ENCODE data around the gene FBXW11.

FBXW11 gene

GRCh38 chr5:171911152-171911551 lies 95.3 kb downstream of the FBXW11 start:
- H3K4me3 ChIP-seq (replicated peaks; ENCODE audit: low read depth, low read length): no peak overlapping the region
- TF ChIP-seq, protein P1, sequence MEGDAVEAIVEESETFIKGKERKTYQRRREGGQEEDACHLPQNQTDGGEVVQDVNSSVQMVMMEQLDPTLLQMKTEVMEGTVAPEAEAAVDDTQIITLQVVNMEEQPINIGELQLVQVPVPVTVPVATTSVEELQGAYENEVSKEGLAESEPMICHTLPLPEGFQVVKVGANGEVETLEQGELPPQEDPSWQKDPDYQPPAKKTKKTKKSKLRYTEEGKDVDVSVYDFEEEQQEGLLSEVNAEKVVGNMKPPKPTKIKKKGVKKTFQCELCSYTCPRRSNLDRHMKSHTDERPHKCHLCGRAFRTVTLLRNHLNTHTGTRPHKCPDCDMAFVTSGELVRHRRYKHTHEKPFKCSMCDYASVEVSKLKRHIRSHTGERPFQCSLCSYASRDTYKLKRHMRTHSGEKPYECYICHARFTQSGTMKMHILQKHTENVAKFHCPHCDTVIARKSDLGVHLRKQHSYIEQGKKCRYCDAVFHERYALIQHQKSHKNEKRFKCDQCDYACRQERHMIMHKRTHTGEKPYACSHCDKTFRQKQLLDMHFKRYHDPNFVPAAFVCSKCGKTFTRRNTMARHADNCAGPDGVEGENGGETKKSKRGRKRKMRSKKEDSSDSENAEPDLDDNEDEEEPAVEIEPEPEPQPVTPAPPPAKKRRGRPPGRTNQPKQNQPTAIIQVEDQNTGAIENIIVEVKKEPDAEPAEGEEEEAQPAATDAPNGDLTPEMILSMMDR (IDR thresholded peaks at IDR 0.05; ENCODE audit: insufficient read depth, low read length, poor library complexity, severe bottlenecking): no peak
- DNase-seq (ENCODE audit: extremely low read depth, insufficient read length): no peak
- H3K27me3 ChIP-seq (replicated peaks; ENCODE audit: control insufficient read depth, insufficient read depth, low read length): no peaks in the 10 kb centered on the region
- H3K36me3 ChIP-seq (ENCODE audit: control insufficient read depth, insufficient read depth, low read length): no peaks in the 10 kb centered on the region; the same call in 1 of the 2 replicates

- TF ChIP-seq, protein P1 (IDR thresholded peaks at IDR 0.05; ENCODE audit: insufficient read depth, low read length, poor library complexity, severe bottlenecking): no peak
- Histone ChIP-seq H3K4me3 (replicated peaks; ENCODE audit: low read depth, low read length) (no peak overlapping the region), H3K27me3 (replicated peaks; ENCODE audit: control insufficient read depth, insufficient read depth, low read length) (no peaks in the 10 kb centered on the region), H3K36me3 (ENCODE audit: control insufficient read depth, insufficient read depth, low read length) (peaks cover 1% of the 10 kb centered on the region)
- no peak for DNase-seq (ENCODE audit: extremely low read depth, insufficient read length)
Observed at GRCh38 chr5:171908638-171909037, 97.8 kb downstream of the FBXW11 start.

DNA sequence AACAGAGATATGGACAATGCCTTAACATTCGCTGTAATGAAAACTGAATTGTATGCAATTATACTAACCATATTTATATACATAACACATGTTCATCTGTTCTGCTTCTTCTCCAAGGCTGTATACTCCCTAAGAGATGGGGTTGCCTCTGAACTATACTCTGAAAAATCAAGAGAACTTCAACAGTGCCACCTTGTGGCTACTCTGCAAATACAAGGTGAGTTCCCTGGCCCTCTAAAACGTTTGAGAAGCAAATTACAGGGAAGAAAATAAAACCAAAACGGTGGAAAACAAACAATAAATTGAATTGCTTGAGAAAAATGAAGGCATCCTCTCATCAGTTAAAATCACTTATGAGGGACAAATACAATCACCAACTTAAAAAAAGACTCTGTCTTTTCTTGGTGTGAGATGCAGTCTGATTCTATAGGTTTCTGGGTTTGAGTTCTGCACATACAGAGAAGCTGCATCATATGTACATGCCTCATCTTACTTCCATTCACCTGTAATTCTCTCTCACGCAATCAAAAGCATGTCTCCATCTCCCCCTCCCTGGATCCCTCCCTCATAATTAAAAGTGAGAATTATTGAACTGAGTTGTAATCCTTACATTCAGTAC lies 98.6 kb downstream of the FBXW11 start:
- H3K4me3 ChIP-seq (replicated peaks; ENCODE audit: low read depth, low read length): no peak overlapping the region
- DNase-seq (ENCODE audit: extremely low read depth, insufficient read length): no peak
- H3K36me3 ChIP-seq (ENCODE audit: control insufficient read depth, insufficient read depth, low read length): peaks cover 1% of the 10 kb centered on the region
- H3K27me3 ChIP-seq (replicated peaks; ENCODE audit: control insufficient read depth, insufficient read depth, low read length): no peaks in the 10 kb centered on the region
- TF ChIP-seq, protein P1 (IDR thresholded peaks at IDR 0.05; ENCODE audit: insufficient read depth, low read length, poor library complexity, severe bottlenecking): peak; percentile 73

DNA sequence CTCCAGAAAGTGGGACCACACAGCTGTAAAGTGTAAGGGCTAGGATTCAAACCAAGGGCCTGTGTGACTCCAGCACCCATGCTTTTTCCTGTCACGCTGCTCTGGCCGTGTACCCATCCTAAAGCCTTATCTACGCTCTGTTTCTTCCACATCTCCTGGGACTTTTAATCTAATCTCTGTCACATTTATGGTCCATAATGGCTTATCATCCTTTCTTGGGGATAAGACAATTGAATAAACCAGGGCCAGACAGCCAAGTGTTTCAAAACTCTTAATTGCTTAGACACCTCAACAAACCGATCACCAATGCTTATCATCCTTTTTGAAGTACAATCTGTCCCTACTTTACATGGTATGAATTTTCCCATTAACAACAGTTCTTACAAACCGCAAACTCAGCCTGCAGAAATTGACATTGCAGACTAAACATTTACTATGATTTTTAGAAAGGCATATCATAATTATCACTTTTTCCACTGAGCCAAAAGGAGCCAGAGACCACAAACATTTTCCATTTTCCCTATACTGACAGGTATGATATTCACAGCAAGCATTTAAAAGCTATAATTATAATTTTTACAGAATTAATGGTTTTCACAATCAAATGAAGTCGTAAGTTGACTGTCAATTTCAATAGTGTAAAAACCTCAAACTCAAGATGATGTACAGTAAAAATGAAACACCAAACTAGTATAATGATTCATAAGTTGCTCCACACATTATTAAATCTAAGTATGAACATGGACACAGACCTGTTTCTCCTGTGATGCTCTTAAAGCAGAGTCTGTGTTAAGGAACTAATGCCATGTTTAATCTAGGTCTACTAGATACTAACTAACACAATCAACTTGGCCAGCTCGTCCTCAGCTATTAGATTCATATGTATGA lies 99.5 kb downstream of the FBXW11 start:
- no peaks in the 10 kb centered on the region for H3K27me3 ChIP-seq (replicated peaks; ENCODE audit: control insufficient read depth, insufficient read depth, low read length)
- peak; percentile 29 for DNase-seq (ENCODE audit: extremely low read depth, insufficient read length)
- H3K36me3 ChIP-seq (ENCODE audit: control insufficient read depth, insufficient read depth, low read length): peaks cover 1% of the 10 kb centered on the region
- TF ChIP-seq, protein P1 (IDR thresholded peaks at IDR 0.05; ENCODE audit: insufficient read depth, low read length, poor library complexity, severe bottlenecking): no peak
- no peak overlapping the region for H3K4me3 ChIP-seq (replicated peaks; ENCODE audit: low read depth, low read length)

DNA sequence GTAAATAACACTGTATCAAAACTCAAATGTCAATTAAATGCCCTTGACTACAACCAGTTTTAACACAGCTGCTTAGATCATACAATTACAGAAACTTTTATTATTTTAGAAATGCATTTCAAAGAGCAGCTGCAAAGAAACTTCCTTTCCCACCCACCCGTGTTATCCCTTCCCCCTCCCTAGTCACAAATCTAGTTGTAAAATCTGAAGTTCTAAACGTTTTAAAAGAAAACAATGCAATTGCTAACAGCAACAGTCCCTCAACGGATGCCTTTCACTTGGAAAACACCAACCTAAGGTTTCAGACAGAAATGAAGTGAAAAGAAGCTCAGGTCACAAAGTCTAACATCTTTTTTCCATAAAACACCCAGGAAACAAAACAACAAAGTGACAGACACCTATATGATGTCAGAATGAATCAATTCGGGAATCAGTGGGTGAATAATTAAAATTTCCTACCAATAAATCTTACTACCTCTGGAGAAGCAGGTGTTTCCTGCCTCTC lies 100.3 kb downstream of the FBXW11 start:
- TF ChIP-seq, protein P1 (IDR thresholded peaks at IDR 0.05; ENCODE audit: insufficient read depth, low read length, poor library complexity, severe bottlenecking): no peak
- DNase-seq (ENCODE audit: extremely low read depth, insufficient read length): no peak
- H3K27me3 ChIP-seq (replicated peaks; ENCODE audit: control insufficient read depth, insufficient read depth, low read length): no peaks in the 10 kb centered on the region
- H3K4me3 ChIP-seq (replicated peaks; ENCODE audit: low read depth, low read length): no peak overlapping the region
- H3K36me3 ChIP-seq (ENCODE audit: control insufficient read depth, insufficient read depth, low read length): peaks cover 1% of the 10 kb centered on the region

Measured in GM06990 (cell line).